Loucy (cell line): ENCODE measurements around the gene SYNPO2L.

Experiments
- CTCF ChIP-seq: fragments of 200-600 bp; sonication (generic); conservative IDR thresholded peaks from 2 replicates; pipeline ENCODE4 v1.5.1; 2014; ENCODE audit warnings: mild to moderate bottlenecking, antibody characterized with exemption, low read length
- EZH2phosphoT487 ChIP-seq: fragments of 200-600 bp; IDR thresholded peaks from 2 replicates; pipeline ENCODE4 v1.6.1; 2018; ENCODE audit warnings: antibody characterized with exemption, mild to moderate bottlenecking, moderate library complexity, borderline replicate concordance

GRCh38 chr10:73639286-73639685 is 16.5 kb downstream of the SYNPO2L start:
- TF ChIP-seq CTCF = no peak
- TF ChIP-seq EZH2phosphoT487 = no peak
